ENCODE measurements around the gene DTWD1. TPM values are rescaled to one million over a fixed set of nuclear protein-coding genes. Genes with fewer than 3 reads are reported as not detected.

DTWD1 gene
- total and polyA plus RNA-seq, 10 of the 15 experiments (the other 5 are each of a cell fraction or from before 2014, with no cell fraction given), result 13.9 to 32.0 (median 19.3) TPM

- POLR2A ChIA-PET, result no interaction called here
Observed at GRCh38 chr15:49656734-49657133, 35.9 kb downstream of the DTWD1 start.

More at GRCh38 chr15:49656734-49657133, 35.9 kb downstream of the DTWD1 start:
- ChIA-PET CTCF (no interaction called here), RAD21 (ENCODE audit: unreplicated experiment) (no interaction called here), SMC1A (ENCODE audit: uncharacterized antibody, unreplicated experiment) (interaction anchor here (0.7 kb wide), 1 partner anchor 14 kb away, joined by 3 read pairs; no protein-coding TSS in a partner anchor)
- H3K4me3 ChIP-seq, result no peak overlapping the region
- BruUV-seq (replicated peaks), result no TSS peak
- no peaks in the 10 kb centered on the region for H3K79me2 ChIP-seq (ENCODE audit: control insufficient read depth, insufficient read depth, low read length)
- intact Hi-C loops (cut with micrococcal nuclease; ENCODE audit: unreplicated experiment) (no loop called here), in situ Hi-C loops (cut with MboI) (no loop called here)
- no peak for TF ChIP-seq SUPT20H (IDR thresholded peaks at IDR 0.05; ENCODE audit: borderline replicate concordance, control insufficient read depth, low read depth, low read length)
- no peak for TF ChIP-seq HDAC2 (IDR thresholded peaks at IDR 0.05)
- TF ChIP-seq MXI1 (IDR thresholded peaks at IDR 0.05; ENCODE audit: low read depth, low read length), result no peak
- no peak for TF ChIP-seq CUX1 (IDR thresholded peaks at IDR 0.05; ENCODE audit: insufficient replicate concordance, low read depth, low read length)
- no peak for TF ChIP-seq ZNF207 (IDR thresholded peaks at IDR 0.05; ENCODE audit: borderline replicate concordance)
- no peak for TF ChIP-seq RCOR1 (conservative IDR thresholded peaks at IDR 0.05; ENCODE audit: low read depth, low read length)
- TF ChIP-seq ASH2L (IDR thresholded peaks at IDR 0.05; ENCODE audit: borderline replicate concordance, low read depth), result no peak
- no peak for TF ChIP-seq MTA3 (IDR thresholded peaks at IDR 0.05; ENCODE audit: borderline replicate concordance, low read length)
- TF ChIP-seq TBL1XR1 (IDR thresholded peaks at IDR 0.05; ENCODE audit: low read depth, low read length), result no peak
- no peak for DNase-seq (ENCODE audit: low read depth, low spot score)
- no peaks in the 10 kb centered on the region for H4K20me1 ChIP-seq (ENCODE audit: control insufficient read depth, insufficient read depth)
- H3K27ac ChIP-seq (ENCODE audit: control insufficient read depth, insufficient read depth), result no peak overlapping the region
- no peaks in the 10 kb centered on the region for H3K36me3 ChIP-seq (ENCODE audit: control insufficient read depth in 2 of 2, insufficient read depth in 2 of 2, low read length in 1 of 2)
- peaks cover 1% of the 10 kb centered on the region; the same call in 1 of the 3 replicates for H3K9me3 ChIP-seq (replicated peaks; ENCODE audit: control insufficient read depth, insufficient read depth, low read length)
- H3K27me3 ChIP-seq (replicated peaks in 1 of 2; ENCODE audit: control insufficient read depth in 2 of 2, insufficient read depth in 2 of 2, low read length in 1 of 2), result no peaks in the 10 kb centered on the region
- no peak overlapping the region for H3K4me2 ChIP-seq (ENCODE audit: control insufficient read depth, insufficient read depth)
- no peak overlapping the region for H3K9ac ChIP-seq (ENCODE audit: control insufficient read depth, insufficient read depth, low read length)
- no peak for ATAC-seq
- H2AFZ ChIP-seq (ENCODE audit: control insufficient read depth, low read depth, low read length), result no peak overlapping the region
- FAIRE-seq, result no peak
- 86% methylated on average over 1 of the region's 1 CpG for WGBS (ENCODE audit: insufficient coverage, insufficient replicate concordance, low lambda C conversion rate, missing lambda C conversion rate)
- no peaks in the 10 kb centered on the region for H3K4me1 ChIP-seq (ENCODE audit: control insufficient read depth, insufficient read depth, low read length)

All from GM12878 (cell line).